SK-N-MC (cell line): ENCODE results near the gene PRRT1.

ENCODE experiments used
- EZH2 ChIP-seq: fragments of 200-600 bp; sonication (generic); IDR thresholded peaks from one replicate; pipeline ENCODE4 v1.6.1; 2017; ENCODE audit warnings: antibody characterized with exemption
- FOXP2 ChIP-seq: optimal IDR thresholded peaks from 2 replicates; pipeline ENCODE3; 2011; ENCODE audit warnings: mild to moderate bottlenecking, moderate library complexity; ENCODE audit not compliant: insufficient read depth; ENCODE audit errors: extremely low read length, control extremely low read depth
- POLR2AphosphoS5 ChIP-seq: IDR thresholded peaks from 2 replicates; pipeline ENCODE4 v1.6.1; 2012; ENCODE audit warnings: mild to moderate bottlenecking, low read depth, low read length, borderline replicate concordance

DNA sequence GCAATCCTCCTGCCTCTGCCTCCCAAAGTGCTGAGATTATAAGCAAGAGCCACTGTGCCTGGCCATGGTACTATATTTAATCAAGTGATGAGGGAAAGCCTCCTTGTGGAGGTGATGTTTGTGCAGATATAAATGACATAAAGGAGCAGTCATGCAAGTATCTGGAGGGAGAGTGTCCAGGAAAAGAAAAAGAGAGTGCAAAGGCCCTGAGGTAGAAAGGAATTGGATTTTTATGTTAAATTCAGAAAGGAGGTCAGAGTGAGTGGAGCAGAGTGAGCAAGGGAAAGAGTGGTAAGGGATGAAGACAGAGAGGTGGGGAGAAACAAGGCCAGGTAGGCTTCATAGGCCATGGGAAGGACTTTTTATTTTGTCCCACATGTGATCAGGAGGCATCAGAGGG, 14.3 kb downstream of the PRRT1 start:
- TF ChIP-seq EZH2 (no peak), POLR2AphosphoS5 (no peak), FOXP2 (no peak)
